Fibroblast of skin of left biceps (primary cell): ENCODE results near the gene SFR1.
A peak's percentile ranks its signal among the peaks of the same experiment; 100 is the strongest.

Experiments used
- DNase-seq, 2 experiments: peaks; one replicate each; pipeline ENCODE4 v3.0.0-alpha.2; 2013; ENCODE audit warnings: low read depth in 2 of 2

SFR1 gene

DNA sequence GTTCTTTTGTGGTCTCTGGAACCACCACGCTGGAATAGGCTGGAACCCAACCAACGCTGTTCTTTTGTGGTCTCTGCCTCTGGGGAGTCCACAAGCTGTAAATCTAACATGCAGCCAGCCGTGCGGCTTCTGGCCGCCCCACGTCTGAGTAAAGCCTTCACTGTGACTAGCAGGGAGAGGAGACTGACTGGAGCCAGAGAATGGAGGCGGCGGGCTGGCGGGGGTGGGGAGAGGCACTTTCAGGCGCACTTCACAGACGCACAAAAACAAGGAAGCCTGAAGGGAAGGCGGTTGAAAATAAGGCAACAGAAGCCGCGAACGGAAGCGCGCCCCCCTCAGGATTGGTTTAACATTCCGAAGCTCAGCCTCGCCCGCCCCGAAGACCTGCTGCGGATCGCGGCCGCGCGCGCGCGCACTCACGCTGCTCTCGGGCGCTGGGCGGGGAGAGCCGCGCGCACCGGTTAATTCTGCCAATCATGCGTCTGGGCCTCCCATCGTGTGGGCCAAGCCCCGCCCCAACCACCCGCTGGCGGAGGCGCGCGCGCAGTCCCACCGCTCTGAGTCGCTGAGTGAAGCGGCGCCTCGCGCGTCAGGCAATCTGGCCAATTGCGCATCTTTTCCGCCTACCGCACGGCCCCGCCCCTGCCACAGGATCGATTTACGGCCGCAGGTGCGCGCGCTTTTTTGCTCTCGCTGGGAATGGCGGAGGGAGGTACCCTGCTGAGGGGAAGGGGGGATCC, at the start of gene SFR1:
SFR1 (plus strand) TSS at position 687 of the 740 bp plus-strand sequence; CDS start at position 700, 13 bp downstream.
- DNase-seq = peak; percentile 96 to 97

- DNase-seq = no peak
Measured at GRCh38 chr10:104072786-104073185, 49.2 kb upstream of the SFR1 start.

GRCh38 chr10:104074505-104074904, 47.5 kb upstream of the SFR1 start:
- no peak for DNase-seq

- DNase-seq = no peak
Measured at GRCh38 chr10:104076743-104077160, 45.2 kb upstream of the SFR1 start.

DNA sequence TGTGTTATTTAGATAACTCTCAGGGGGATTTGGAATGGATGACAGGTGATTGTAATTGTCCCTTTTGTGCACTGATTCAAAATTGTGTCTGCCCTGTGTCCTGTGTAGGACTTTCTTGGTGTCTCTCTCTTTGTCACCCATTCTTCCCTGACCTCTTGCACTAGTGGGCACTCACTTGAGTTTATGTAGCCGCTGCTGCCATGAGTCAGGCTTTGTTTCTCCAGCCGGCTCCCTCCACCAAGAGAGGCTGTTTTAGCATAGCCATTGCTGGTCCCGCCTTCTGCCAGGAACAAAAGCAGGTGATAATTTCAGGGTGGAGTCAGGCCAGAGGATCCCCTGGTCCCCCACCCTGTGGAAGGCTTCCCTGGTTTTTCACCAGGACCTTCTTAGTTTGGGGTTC, 44.7 kb upstream of the SFR1 start:
- DNase-seq = no peak

GRCh38 chr10:104077663-104078151, 44.3 kb upstream of the SFR1 start:
- DNase-seq = no peak

DNA sequence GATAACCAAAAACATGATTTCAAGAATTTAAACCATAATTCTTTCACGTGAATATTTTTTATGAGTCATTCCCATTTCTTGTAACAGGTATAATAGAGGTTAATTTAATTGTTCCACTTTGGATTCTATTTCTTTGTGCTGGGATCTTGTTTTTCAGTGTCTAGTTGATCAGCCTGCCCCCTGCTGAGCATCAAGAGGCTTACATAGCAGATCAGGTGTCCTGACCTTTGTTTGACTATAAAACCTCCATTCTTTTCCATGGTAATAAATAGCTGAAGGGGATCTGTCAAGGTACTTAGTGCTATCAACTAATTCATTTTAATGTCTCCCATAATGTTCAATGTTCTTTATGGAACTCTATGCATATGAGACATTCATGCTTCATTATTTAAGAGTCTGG, 41.2 kb upstream of the SFR1 start:
- no peak for DNase-seq

DNA sequence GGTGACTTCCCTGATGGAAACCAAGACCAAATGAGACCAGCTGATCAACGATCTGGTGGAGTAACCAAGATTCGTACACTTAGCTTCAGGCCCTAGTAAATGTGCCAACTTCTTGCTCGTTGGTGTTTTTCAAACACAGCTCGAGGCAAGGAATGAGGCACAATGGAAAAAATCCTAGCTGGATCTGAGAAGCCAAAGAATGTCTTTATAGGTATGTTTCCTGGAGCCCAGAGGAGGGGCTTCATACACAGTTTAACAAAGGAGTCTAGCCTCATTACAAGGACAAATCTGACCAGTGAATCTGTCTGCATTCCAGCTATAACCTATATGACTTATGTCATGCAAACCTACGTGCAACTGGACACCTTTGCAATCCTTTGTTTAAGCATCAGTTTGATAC, 40.0 kb upstream of the SFR1 start:
- no peak for DNase-seq

DNA sequence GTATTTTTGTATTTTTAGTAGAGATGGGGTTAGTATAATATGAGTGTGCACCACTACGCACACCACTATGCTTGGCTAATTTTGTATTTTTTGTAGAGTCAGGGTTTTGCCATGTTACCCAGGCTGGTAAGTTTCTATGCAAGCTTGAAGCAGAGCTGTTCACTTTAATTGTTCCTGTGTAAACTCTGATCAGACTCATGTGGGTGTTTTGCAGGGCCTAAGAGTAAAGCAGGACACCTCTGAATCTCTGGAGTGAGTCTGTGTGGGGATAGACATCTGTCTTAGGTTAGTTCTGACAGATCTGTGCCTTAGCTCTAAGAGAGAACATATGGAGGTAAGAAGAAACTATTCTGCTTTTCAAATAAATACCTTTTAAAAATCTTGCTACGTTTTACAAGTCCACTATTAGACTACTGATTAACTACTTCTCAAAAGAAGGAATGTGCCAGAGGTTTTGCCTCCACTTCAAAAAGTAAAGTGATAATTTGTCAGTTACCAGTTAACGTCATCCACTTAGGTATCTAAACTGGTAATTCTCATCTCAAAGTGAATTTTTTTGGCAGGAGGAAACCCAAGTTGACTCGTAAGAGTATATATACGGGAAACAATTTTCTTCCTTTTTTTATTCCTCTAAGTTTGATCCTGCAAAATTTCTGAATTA, 37.4 kb upstream of the SFR1 start:
- DNase-seq = no peak

- no peak for DNase-seq
Measured at GRCh38 chr10:104085801-104086400, 36.1 kb upstream of the SFR1 start, which contains the start of gene COL17A1. Gene COL17A1 (minus strand): TSS chr10:104085880. CDS start chr10:104080673, 5,207 bp downstream.

GRCh38 chr10:104088239-104088638, 33.7 kb upstream of the SFR1 start:
- DNase-seq = no peak

- no peak for DNase-seq
Measured at GRCh38 chr10:104089621-104090020, 32.4 kb upstream of the SFR1 start.

DNA sequence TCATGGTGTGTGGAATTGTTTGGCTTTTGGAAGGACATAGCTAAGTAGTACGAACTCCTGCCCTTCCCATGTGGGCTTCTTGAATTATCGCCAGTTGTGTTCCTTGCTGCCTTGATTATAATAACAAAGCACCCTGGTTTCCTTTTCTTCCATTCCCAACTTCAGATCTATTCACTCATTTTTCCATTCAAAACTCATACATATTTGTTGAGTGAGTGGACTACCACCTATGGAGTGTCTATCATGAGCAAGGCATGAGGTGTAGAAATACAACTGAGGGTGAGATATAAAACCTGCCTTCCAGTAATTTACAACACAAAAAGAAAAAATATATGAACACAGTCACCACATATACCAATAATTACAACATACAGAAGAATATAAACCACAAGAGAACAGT, 31.4 kb upstream of the SFR1 start:
- DNase-seq = no peak

DNA sequence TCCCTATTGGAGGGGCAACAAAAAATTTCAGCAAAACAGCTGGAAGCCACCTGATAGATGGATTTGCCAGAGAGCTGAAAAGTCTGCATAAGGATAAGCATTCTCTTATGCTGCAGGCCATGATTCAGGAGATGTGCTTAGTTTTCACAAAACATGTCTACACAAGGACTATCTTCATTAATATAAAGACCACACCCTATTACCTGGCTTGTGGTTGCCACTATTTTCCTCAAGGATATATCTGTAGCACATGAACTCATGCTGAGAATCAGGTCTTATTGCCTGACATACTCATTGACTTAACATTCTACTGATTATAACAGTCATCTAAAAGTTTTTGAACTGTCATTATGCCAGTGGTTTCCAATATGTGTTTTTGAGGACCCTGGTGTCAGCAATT, 29.2 kb upstream of the SFR1 start:
- DNase-seq = no peak

DNA sequence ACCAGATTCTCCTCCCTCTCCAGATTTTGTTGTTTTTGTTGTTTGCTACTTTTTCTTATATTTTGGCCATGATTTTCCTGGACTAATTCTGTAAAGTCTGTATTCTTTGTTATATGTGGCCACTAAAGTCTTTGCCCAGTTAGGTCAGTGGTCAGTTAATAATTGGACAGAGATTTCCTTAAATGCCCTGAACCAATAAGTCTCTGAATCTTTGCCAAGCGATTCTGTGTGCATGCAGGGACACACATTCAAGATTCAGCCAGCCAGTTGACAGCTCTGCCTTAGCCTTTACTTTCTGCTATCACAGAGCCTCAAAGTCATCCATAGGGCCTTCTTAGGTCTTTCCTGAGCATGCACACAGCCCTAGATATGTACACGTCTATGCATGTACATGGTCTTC, 25.3 kb upstream of the SFR1 start:
- no peak for DNase-seq

DNA sequence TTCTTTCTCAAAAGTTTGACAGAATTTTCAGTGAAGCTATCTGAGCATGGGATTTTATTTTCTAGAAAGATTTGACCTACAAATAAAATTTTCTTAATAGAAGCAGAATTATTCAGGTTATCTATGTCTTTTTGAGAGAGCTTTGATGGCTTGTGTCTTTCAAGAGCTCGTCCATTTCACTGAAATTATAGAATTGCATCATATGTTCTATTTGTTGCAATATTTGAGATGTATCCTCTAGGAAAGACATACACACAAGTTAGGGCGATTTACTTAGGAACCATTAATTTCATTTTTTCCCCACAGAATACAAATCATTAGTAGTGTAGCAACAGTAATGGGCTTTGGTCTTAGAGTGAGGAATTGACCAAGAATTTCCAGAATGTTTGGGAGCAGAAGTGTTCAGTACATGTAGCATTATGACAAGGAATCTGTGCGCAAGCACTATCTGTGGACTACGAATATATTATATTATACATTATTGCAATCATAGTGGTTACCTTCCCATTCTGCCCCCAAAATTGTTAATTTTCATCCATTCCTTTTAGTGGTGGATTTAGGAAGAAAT, 23.5 kb upstream of the SFR1 start:
- DNase-seq = no peak

- DNase-seq = no peak
Measured at GRCh38 chr10:104099269-104099668, 22.7 kb upstream of the SFR1 start.

GRCh38 chr10:104099941-104100340, 22.0 kb upstream of the SFR1 start:
- no peak for DNase-seq

DNA sequence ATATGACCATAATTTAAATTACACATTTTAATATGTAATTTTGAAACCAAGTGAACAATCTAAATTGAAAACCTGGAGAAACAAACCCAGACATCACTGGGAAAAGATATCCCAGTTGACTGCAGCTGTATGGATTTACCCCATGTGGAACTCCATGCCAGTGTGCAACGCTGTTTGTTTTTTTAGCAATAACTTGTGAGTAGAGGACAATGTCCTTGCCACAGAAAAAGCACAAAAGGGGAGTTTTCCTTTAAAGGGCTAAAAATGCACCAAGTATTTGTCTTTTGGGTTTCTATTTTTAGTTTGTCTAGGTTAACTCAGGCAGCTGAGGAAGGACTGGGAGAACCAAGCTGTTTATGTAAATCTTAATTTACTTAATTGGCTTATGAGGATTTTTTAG, 21.2 kb upstream of the SFR1 start:
- no peak for DNase-seq

DNA sequence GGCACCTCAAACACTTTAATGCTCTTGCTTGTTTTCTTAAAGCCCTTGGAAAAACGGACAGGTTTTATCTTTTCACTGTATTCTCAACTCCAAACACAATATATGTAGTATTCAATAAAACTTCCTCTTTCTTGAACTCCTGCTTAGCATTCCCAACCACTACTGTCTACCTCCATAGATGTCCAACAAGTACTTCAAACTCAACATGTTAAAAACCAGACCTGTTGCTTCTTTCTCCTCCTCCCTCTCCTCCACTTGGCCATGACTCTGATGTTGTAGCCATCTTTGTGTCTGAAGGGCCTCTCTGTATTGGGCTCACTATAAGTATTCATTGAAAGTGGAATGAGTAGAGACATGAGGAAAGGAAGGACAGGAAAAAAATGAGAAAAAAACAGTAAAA, 20.1 kb upstream of the SFR1 start:
- DNase-seq = no peak

DNA sequence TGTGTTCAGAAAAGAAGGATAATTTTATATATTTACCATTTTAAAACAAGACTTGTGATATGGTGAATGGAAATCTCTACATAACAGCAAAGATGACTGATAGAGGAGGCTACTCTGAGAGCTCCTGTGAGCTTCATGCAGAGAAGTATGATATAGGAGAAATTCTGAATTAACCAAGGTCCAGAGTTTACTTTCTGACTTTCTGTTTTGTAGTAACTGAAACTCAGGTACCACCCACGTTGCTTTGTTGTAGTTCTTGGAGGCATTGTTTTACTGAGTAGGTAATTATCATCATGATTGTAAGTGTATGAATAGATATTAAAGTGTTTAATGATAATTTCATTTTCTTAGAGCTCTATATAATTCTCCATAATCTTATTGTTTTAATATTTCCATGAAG, 18.0 kb upstream of the SFR1 start:
- no peak for DNase-seq

DNA sequence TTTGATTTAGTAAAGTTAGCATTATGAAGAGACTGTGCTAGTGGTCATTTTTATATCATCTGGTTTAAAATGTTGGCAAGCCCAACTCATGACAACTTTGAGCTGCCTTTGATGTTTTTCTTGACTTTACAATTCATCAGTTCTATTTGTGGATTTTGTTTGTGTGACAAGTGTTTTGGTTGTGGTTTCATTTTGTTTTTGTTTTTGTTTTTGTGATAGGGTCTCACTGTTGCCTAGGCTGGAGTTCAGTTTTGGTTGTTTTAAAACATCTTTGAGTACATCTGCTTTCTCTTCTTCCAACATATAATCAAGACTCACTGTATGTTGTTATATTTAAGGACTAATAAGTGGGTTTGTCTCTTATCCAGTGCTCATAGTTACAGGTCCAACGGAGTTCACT, 17.6 kb upstream of the SFR1 start:
- DNase-seq = no peak

DNA sequence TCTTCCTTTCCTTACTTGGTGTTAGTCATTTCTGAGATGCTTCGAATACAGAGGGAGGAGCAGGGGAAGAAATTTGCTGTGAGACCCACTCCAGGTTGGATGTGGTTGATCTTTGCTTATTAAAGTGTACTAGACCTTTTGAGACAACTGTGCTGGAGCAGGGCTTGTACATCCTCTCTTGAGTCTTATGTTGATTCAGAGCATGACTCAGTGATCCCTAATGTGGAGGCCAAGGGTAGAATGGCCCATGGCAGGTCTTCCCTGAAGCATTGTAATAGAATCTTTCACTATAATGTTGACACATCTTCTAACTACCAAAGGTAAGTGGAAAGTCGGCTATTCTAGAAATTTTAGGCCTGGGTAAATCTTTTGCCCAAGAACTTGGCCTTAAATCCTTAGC, 17.0 kb upstream of the SFR1 start:
- DNase-seq = no peak
